OCI-LY1 (cell line): ENCODE measurements around the gene NIT1.

Source experiments
- H2AFZ ChIP-seq: fragments of 200-600 bp; sonication (generic), shearing (Covaris generic); 2 replicates; pipeline ENCODE4 v1.6.0; 2014; ENCODE audit warnings: antibody characterized with exemption, mild to moderate bottlenecking, low read length
- H3F3A ChIP-seq: fragments of 200-600 bp; sonication (generic), shearing (Covaris generic); 2 replicates; pipeline ENCODE4 v1.6.0; 2014; ENCODE audit warnings: mild to moderate bottlenecking, antibody characterized with exemption, low read length, moderate library complexity; ENCODE audit not compliant: insufficient read depth
- H3K27ac ChIP-seq: fragments of 200-600 bp; sonication (generic); 2 replicates; pipeline ENCODE4 v1.5.1; 2014; ENCODE audit warnings: low read length, mixed run types, mild to moderate bottlenecking, low read depth; ENCODE audit not compliant: poor library complexity, severe bottlenecking
- H3K27me3 ChIP-seq: fragments of 200-600 bp; sonication (generic); 2 replicates; pipeline ENCODE4 v1.6.0; 2014; ENCODE audit warnings: antibody characterized with exemption, mild to moderate bottlenecking, low read length, moderate library complexity; ENCODE audit not compliant: insufficient read depth
- H3K36me3 ChIP-seq: fragments of 200-600 bp; sonication (generic); 2 replicates; pipeline ENCODE4 v1.6.1; 2014; ENCODE audit warnings: mild to moderate bottlenecking, antibody characterized with exemption, low read length, moderate library complexity, mixed read lengths; ENCODE audit not compliant: insufficient read depth
- H3K4me1 ChIP-seq: fragments of 200-600 bp; sonication (generic); 2 replicates; pipeline ENCODE4 v1.5.1; 2014; ENCODE audit warnings: mild to moderate bottlenecking, low read length, moderate library complexity; ENCODE audit not compliant: insufficient read depth, severe bottlenecking
- H3K4me2 ChIP-seq: fragments of 200-600 bp; sonication (generic), shearing (Covaris generic); 2 replicates; pipeline ENCODE4 v1.6.1; 2014; ENCODE audit warnings: low read length
- H3K4me3 ChIP-seq: fragments of 200-600 bp; sonication (generic); 2 replicates; pipeline ENCODE4 v1.5.1; 2014; ENCODE audit warnings: low read length, low read depth, mild to moderate bottlenecking, mixed read lengths; ENCODE audit not compliant: poor library complexity, severe bottlenecking
- H3K79me2 ChIP-seq: fragments of 200-600 bp; shearing (Covaris generic); 2 replicates; pipeline ENCODE4 v1.6.1; 2016; ENCODE audit warnings: mixed run types, low read length, mixed read lengths; ENCODE audit not compliant: insufficient read depth
- H3K9ac ChIP-seq: fragments of 200-600 bp; sonication (generic), shearing (Covaris generic); 2 replicates; pipeline ENCODE4 v1.6.1; 2014; ENCODE audit warnings: mild to moderate bottlenecking, low read length, mixed read lengths
- H3K9me2 ChIP-seq: fragments of 200-600 bp; sonication (generic), shearing (Covaris generic); 2 replicates; pipeline ENCODE4 v1.6.1; 2014; ENCODE audit warnings: low read depth, mild to moderate bottlenecking, low read length, mixed read lengths
- H3K9me3 ChIP-seq: fragments of 200-600 bp; shearing (Covaris generic); 2 replicates; pipeline ENCODE4 v1.6.1; 2014; ENCODE audit warnings: low read length, mixed read lengths
- H4K20me1 ChIP-seq: fragments of 200-600 bp; sonication (generic), shearing (Covaris generic); 2 replicates; pipeline ENCODE4 v1.6.0; 2016; ENCODE audit warnings: mild to moderate bottlenecking, low read length; ENCODE audit not compliant: insufficient read depth
- EZH2 ChIP-seq: fragments of 200-600 bp; sonication (generic), shearing (Covaris generic); IDR thresholded peaks from 2 replicates; pipeline ENCODE4 v1.8.0; 2017; ENCODE audit warnings: borderline replicate concordance, mixed run types, mild to moderate bottlenecking, antibody characterized with exemption, low read length, moderate library complexity, mixed read lengths
- TF ChIP-seq, protein P1 (sequence below): fragments of 200-600 bp; sonication (generic), shearing (Covaris generic); IDR thresholded peaks from 2 replicates; pipeline ENCODE4 v1.5.1; 2017; ENCODE audit warnings: mild to moderate bottlenecking, antibody characterized with exemption, low read length, moderate library complexity, mixed read lengths

NIT1 gene

DNA sequence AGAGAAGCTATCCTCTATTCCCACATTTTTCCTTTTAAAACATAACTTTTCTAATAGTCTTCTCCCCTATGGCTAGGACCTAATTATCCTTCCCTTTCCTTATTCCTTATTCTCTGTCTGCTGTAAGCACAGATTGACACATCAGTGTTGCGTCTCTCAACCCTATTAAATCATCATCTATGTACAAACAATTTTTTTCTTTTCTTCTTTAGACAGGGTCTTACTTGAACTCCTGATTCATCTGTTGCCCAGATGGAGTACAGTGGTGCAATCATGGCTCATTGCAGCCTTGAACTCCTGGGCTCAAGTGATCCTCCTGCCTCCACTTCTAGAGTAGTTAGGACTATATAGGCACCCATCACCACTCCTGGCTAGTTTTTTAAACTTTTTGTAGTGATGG, 11.5 kb upstream of the NIT1 start:
- TF ChIP-seq, protein P1, sequence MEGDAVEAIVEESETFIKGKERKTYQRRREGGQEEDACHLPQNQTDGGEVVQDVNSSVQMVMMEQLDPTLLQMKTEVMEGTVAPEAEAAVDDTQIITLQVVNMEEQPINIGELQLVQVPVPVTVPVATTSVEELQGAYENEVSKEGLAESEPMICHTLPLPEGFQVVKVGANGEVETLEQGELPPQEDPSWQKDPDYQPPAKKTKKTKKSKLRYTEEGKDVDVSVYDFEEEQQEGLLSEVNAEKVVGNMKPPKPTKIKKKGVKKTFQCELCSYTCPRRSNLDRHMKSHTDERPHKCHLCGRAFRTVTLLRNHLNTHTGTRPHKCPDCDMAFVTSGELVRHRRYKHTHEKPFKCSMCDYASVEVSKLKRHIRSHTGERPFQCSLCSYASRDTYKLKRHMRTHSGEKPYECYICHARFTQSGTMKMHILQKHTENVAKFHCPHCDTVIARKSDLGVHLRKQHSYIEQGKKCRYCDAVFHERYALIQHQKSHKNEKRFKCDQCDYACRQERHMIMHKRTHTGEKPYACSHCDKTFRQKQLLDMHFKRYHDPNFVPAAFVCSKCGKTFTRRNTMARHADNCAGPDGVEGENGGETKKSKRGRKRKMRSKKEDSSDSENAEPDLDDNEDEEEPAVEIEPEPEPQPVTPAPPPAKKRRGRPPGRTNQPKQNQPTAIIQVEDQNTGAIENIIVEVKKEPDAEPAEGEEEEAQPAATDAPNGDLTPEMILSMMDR: no peak
- TF ChIP-seq EZH2: no peak
- no peaks in the 10 kb centered on the region for H3F3A ChIP-seq
- no peaks in the 10 kb centered on the region for H4K20me1 ChIP-seq
- no peaks in the 10 kb centered on the region for H3K9me2 ChIP-seq
- peaks cover 50% of the 10 kb centered on the region for H3K79me2 ChIP-seq
- no peak overlapping the region for H2AFZ ChIP-seq
- no peaks in the 10 kb centered on the region for H3K27me3 ChIP-seq
- no peaks in the 10 kb centered on the region for H3K9me3 ChIP-seq
- H3K4me3 ChIP-seq: no peak overlapping the region
- H3K4me1 ChIP-seq: no peaks in the 10 kb centered on the region
- peaks cover 55% of the 10 kb centered on the region for H3K36me3 ChIP-seq
- H3K9ac ChIP-seq: no peak overlapping the region
- no peak overlapping the region for H3K4me2 ChIP-seq
- no peak overlapping the region for H3K27ac ChIP-seq

DNA sequence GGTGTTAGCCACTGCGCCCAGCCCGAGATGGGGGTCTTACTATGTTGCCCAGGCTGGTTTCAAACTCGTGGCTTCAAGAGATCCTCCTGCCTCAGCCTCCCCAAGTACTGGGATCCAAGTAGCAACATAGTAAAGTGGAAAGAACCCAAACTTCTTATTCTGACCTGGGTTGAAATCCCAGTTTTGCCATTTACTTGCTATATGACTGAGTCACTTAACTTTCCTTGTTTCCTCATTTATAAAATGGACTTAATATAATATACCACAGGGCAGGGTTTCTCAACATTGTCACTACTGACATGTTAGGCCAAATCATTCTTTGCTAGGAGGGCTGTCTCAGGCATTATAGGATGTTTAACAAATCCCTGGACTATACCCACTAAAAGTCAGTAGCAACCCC, 6.8 kb upstream of the NIT1 start:
- Histone ChIP-seq H3F3A (no peaks in the 10 kb centered on the region), H3K9ac (no peak overlapping the region), H3K27me3 (no peaks in the 10 kb centered on the region), H4K20me1 (no peaks in the 10 kb centered on the region), H3K79me2 (peaks cover 84% of the 10 kb centered on the region), H3K36me3 (peaks cover 48% of the 10 kb centered on the region), H3K4me2 (no peak overlapping the region), H3K9me2 (no peaks in the 10 kb centered on the region), H3K9me3 (no peaks in the 10 kb centered on the region), H3K4me1 (peaks cover 28% of the 10 kb centered on the region), H3K27ac (no peak overlapping the region), H3K4me3 (no peak overlapping the region), H2AFZ (no peak overlapping the region)
- TF ChIP-seq, protein P1: no peak
- no peak for TF ChIP-seq EZH2

DNA sequence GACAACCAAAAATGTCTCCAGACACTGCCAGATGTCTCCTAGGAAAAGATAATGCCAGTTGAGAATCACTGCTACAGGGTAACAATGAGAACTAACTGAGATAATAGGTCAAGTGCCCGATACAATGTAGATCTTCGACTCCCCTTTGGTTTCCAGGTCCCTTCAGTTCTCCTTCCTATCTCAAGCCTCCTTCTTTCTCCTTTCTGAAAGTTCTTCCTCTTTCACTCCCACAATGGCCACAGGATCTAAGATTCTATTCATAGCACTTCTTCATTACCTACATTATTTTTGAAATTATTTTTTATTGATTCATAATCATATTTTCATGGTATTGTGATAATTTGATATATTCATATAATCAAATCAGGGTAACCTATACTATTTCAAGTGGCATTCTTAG, 6.4 kb upstream of the NIT1 start:
- no peaks in the 10 kb centered on the region for H3K9me3 ChIP-seq

More for the DNA sequence above, 6.4 kb upstream of the NIT1 start:
- no peak overlapping the region for H2AFZ ChIP-seq
- peaks cover 48% of the 10 kb centered on the region for H3K36me3 ChIP-seq
- no peaks in the 10 kb centered on the region for H4K20me1 ChIP-seq
- H3K9me2 ChIP-seq: no peaks in the 10 kb centered on the region
- no peak overlapping the region for H3K27ac ChIP-seq
- H3K27me3 ChIP-seq: no peaks in the 10 kb centered on the region
- TF ChIP-seq EZH2: no peak
- TF ChIP-seq, protein P1: no peak
- peaks cover 32% of the 10 kb centered on the region for H3K4me1 ChIP-seq
- no peak overlapping the region for H3K9ac ChIP-seq
- no peak overlapping the region for H3K4me2 ChIP-seq
- H3F3A ChIP-seq: no peaks in the 10 kb centered on the region
- H3K4me3 ChIP-seq: no peak overlapping the region
- H3K79me2 ChIP-seq: peaks cover 84% of the 10 kb centered on the region
